Dermis blood vessel endothelial cell (primary cell): ENCODE measurements around the gene IL21. TPM values are rescaled to one million over a fixed set of nuclear protein-coding genes. Genes with fewer than 3 reads are reported as not detected.
A peak's percentile ranks its signal among the peaks of the same experiment; 100 is the strongest.
"Not testable (repeated sequence)": the region's sequence is repeated elsewhere in the genome, so short reads cannot be mapped to it uniquely, and the experiment has no call there.

ENCODE experiments used
- DNase-seq: peaks from one replicate; pipeline ENCODE4 v3.0.0; 2010
- total RNA-seq: library from RNA; depleted of rRNA; stranded (reverse); fragments of >200 nt; gene quantifications from 2 replicates; pipeline ENCODE4 v1.2.3, GENCODE V29; 2014

IL21 gene
- total RNA-seq: not detected in 2 replicates

DNA sequence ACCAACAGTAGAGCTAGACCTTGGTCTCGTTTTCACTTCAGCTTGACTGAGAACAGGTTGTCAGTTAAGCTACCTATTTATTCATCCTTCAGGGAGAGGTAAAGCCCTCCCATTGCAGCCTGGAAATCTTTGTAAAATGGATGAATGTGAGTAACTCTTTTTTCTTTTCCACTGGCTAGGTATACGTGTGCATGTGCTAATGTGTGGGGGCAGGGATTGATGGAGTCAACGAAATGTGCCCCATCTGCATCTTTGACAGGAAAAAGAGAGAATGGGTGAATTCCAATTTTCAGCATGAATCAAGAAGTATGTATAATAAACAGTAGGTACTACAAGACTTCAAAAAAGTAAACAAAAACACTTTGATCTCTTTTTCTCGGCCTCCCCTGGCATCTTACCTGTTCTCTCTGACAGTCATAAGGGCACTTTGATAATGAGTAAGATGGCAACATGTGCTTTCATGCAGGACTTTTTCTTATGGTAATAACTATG lies at the start of gene IL21:
TSS of gene IL21 (minus strand) at position 51 of the 492 bp plus-strand sequence. CDS start 55 bp downstream, outside the sequence.
- DNase-seq: no peak

DNA sequence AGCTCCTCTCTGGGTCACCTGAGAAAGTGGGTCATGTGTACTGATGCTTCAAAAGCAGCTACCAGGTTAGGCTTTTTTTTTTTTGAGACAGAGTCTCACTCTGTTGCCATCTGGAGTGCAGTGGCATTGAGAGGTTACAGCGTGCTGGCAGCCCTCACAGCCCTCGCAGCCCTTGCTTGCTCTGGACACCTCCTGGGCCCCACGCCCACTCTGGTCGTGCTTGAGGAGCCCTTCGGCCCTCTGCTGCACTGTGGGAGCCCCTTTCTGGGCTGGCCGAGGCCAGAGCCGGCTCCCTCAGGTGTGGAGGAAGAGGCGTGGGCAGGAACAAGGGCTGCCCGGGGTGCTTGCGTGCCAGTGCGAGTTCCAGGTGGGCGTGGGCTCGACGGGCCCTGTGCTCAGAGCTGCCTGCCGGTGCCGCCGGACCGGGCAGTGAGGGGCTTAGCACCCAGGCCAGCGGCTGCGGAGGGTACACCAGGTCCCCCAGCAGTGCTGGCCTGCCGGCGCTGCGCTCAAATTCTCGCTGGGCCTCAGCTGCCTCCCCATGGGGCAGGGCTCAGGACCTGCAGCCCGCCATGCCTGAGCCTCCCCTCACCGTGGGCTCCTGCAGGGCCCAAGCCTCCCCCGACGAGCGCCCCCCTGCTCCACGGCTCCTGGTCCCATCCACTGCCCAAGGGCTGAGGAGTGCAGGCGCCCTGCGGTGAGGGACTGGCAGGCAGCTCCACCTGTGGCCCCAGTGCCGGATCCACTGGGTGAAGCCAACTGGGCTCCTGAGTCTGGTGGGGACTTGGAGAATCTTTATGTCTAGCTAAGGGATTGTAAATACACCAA lies 49.3 kb upstream of the IL21 start:
- DNase-seq: no peak

DNA sequence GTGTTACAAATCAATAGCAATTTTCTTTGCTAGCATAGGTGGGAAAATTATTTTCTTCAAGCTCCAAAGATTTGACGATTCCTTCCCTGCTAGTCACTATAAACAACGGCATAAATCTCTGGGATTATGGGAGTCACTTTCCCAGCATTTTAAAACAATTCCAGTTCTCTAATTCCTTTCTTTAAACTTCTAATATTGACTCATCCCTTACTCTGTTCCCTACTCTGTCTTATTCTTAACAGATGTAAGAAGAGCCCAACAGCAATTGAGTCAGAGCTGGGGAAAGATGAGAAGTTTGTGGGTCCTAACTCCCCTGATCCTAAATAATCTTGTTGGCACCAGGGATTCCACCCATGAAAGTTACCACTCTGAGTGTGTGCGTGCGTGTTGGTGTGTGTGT lies 47.4 kb upstream of the IL21 start:
- no peak for DNase-seq

DNA sequence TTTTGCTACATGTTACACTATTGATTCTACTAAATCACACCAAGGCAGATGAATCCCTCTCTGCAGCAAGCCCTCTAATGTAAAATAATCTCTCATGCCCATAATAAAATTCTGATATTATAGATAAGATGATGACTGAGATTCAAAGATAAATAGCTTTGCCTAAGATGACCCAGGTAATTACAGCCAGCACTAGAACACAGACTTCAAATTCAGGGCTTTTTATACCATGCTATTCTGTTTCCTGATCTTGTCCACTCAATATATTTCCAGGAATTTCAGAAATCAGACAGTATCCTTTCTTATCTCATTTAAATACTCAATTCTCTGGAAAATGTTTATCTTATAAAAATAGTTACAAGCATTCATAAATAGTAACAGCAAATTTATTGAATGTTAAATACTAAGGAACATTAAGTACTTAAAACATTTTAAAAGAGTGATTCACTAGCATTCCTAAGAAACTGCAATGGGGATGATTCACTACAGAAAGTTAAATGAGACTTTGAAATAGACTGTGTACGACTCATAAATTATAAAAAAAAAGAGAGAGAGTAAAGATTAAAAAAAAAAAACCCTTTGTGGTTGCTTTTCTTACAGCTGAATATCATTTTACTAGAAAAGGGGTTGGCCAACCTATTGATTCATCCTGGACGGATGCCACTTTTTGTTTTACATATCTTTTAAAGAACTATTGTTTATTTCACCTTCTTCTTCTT lies 45.8 kb upstream of the IL21 start:
- peak; percentile 76 for DNase-seq

DNA sequence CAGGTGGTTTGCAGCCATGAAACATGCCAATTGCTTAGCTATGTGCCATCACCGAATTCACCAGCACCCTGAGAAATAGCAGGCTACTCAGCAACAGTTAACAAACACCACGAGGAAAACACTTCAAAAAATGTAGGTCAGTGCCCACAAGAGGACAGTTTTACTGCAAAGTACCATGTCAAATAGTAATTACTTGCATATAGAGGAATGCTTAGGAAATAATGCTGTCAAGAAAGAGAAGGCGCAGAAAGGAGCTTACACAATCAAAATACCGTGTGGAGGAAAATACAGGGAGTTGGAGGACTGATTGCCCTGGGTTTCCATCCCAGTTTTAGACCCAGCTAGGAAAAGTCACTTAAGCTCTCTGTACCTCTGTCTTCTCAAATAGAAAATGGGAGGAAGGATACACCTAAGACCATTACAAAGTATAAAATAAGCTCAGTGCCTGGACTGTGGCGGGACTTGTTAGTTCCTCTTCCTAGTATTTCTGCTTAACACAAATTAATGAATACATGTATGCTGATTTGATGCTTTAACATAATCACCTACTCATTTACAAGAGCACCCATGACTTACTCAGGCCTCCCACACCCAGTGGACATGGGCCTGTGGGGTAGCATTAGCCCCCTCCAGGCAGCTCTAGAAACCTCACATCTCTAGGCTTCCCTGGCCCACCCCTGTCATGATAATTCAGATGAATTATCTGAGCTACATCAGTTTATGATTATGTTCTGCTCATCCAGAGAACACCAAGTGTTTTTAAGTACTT lies 44.5 kb upstream of the IL21 start:
- no peak for DNase-seq

GRCh38 chr4:122663814-122664610 lies 43.1 kb upstream of the IL21 start:
- peak; percentile 29 for DNase-seq

- no peak for DNase-seq
Measured at GRCh38 chr4:122663291-122663690, 42.4 kb upstream of the IL21 start.

DNA sequence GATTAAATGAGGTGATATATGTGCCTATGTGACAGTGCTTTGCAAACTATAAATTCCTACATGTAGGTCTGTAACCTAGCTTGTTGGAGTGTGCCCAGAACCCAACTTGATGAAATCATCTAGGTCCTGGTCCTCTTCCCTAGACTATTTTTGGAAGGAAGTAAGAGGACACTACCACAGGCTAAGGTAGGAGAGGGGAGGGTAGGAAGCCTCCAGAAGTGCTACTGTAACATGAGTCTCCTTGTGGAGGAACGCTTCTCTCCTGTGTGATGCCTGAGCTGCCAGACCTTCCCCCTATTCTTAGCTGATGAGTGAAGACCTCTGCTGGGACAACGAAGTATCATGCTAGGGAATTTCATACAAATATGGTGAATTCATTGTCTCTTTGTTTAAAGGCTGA lies 41.8 kb upstream of the IL21 start:
- no peak for DNase-seq

DNA sequence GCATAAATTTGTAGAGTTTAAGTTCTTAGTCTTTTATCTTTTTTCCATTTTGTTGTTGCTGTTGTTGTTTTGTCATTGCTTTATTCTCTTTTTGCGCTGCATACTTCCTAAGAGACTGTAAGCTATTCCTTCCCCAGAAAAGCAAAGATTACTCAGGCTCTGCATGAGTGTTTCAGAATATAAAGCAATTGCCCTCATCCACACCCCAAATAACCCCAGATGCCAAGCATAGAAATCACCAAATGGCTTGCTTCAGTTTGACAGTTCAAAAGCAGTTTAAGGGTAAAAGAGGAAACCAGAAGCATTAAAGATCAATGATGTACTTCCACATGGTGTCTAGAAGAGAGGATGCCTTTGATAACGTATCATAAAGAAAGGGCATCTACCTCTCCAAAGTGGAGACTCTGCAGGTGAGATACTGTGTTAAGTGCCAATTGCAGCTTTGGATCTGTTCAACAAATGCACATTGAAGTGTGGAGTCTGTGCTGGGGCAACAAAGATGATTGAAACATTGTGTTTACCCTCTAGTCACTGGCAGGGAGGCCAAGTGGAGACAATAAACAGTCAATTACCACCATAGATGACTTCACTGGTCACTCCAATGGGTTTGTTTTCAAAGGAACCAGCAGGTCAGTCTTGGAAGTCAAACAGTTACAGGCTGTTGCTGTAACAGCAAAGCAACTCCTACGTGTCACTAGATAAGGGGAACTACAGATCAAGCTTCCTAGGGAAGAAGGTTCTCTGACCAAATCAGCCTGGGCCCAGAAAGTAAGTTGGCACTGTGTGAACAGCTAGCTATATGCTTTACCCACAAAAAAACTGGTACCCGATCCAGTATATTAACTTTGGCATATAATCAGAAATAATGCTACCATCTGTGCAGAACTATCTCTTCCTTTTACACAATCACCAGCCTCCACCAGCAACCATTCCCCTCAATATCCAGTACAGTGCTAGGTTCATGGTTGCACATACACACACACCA lies 40.6 kb upstream of the IL21 start:
- DNase-seq: no peak

DNA sequence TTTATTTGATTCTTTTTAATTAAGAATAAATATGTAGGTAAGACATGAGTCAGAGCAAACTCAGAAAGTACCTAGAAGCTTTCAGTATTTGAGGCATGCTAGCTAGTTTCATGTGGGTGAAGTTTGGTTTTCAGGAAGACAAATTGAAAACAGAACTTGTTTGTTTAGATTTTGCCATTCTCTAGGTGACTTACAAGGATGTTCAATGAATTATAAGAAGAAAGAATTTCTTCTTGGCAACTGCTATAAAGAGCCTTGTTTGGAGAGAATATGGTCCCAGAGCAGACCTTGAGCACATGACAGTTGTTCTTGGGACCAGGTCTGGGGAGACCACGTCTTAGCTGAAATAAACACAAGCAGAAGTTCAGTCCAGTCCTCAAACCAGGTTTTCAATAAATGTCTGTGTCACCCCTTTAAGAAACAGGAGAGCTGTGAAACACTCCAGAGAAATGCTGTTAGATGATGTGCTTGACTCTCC lies 38.0 kb upstream of the IL21 start:
- DNase-seq: no peak

DNA sequence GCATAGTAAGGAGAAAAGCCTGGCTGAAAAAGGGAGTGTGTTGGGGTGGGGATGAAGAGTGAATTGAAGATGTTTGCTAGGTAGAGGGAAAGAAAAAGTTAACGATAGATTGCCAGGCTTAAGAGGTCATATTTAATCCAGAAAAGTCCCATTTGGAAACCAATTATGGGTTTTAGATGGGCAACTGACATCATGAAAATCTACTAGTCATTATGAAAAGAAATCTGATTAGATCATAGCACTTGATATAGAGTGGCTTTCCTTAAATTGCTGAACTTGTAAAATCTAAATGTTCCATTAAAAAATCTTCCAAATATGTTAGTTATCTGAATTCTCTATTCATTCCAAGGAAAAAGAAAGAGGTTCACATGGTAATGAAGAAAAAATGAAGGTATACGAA lies 37.5 kb upstream of the IL21 start:
- no peak for DNase-seq

GRCh38 chr4:122657553-122657952 lies 36.7 kb upstream of the IL21 start:
- DNase-seq: no peak

GRCh38 chr4:122656583-122656982 lies 35.7 kb upstream of the IL21 start:
- DNase-seq: not testable (repeated sequence)

DNA sequence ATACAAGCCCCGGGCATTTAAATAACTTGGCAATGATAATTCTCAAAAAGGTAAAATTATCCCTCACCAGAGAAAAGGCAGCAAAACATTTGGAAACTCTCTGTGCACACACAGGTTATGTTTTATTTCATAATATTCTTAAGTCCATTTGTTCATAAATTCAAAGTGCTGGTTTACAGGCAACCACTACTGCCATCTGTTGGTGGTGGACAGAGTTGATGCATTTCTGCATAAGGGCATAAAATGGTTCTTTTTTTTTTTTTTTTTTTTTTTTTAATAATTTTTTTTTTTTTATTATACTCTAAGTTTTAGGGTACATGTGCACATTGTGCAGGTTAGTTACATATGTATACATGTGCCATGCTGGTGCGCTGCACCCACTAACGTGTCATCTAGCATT lies 31.5 kb upstream of the IL21 start:
- peak; percentile 86 for DNase-seq

DNA sequence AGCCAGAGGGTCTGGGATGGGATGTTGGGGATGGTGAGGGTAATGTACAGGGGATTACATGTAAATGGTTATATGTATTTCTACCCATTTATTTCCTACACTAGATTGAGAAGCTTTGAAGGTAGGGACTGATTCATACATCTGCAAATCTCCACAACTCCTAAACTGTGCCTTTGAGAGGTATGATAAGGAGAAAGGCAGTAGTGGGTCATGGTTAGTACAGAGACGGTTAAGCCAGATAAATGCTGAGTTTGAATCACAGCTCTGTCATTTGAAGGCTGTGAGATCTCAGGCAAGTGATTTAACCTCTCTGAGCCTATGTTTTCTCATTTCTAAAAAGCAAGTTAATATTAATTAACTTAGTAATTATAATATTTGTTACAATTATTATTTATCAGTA lies 29.3 kb upstream of the IL21 start:
- no peak for DNase-seq

- no peak for DNase-seq
Measured at GRCh38 chr4:122647656-122648055, 26.8 kb upstream of the IL21 start.

- no peak for DNase-seq
Measured at GRCh38 chr4:122643257-122643656, 22.4 kb upstream of the IL21 start.

DNA sequence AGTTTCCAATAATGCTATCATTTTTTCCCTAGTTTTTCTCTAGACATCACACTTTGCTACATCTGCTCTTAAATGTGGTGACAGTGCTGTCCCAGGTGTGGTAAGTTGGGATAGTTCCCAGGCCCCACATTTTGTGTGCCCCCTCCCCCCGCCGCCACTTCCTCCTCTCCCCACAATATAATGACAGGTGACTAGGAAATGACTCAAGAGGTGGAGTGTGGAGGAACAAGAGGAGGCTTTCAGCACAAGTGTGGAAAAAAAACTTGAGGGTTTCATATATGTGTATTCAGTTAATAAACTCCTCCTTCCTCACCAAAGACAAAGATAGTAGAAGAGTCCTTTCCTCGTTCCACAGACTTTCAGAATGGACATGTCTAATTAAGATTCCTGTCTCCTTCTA lies 18.3 kb upstream of the IL21 start:
- no peak for DNase-seq

DNA sequence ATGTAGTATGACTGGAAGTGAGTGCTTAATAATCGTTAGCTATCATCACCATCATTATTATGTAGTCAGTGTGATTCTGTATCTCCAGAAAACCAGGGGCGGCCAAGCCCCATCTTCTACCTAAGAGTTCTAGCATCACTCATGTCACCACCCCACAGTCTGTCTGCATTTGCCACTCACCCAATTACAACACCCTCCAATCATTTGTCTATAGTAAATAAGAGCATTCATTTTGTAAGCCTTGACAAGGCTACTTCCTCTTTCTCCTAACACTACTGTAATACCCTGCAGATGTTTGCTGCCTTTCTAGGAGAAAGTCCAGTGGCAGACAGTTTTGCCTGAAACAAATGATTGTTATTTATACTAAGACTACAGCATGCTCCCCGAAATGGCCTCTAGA lies 15.8 kb upstream of the IL21 start:
- no peak for DNase-seq

GRCh38 chr4:122635205-122635604 lies 14.3 kb upstream of the IL21 start:
- DNase-seq: peak; percentile 70

- no peak for DNase-seq
Measured at GRCh38 chr4:122633211-122633610, 12.3 kb upstream of the IL21 start.
